Activated CD4-positive, alpha-beta T cell treated with anti-CD3 and anti-CD28 coated beads, Interleukin-2, amount 50 U/mL, for 48 hours (primary cell): ENCODE results near the gene SIK3.
"Not testable (repeated sequence)": the region's sequence is repeated elsewhere in the genome, so short reads cannot be mapped to it uniquely, and the experiment has no call there.

Experiments used
- DNase-seq, 2 experiments: peaks; one replicate each; pipeline ENCODE4 v3.0.0-alpha.2; 2020

Gene SIK3

GRCh38 chr11:116813781-116814471 lies 284.3 kb downstream of the SIK3 start:
- no peak for DNase-seq

DNA sequence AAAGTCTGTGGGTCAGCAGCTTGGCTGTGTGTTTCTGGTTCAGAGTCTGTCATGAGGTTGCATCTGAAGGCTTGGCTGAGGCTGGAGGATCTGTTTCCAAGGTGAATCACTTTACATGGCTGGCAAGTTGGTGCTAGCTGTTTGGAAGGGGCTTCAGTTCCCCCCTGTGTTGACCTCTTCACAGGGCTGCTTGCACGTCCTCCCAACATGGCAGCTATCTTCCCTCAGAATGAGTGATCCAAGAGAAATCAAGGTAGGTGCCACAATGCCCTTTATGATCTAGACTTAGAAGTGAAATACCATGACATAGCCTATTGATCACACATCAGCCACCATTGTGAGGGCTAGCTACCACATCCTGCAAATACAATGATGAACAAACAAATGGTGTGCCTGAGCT lies 285.1 kb downstream of the SIK3 start:
- no peak for DNase-seq

DNA sequence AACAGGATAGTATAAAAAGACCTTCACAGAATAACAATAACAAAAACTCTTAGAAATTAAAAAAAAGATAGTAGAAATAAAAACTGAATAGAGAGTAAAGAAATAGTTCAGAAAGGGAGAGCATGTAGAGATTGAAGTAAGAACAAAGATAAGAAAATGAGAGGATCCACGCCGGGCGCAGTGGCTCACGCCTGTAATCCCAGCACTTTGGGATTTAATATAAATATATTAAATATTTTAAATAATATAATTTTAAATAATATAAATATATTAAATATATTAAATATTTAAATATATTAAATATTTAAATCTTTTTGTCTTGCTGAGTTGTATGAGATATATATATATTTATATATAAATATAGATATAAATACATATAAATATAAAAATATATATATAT lies 286.1 kb downstream of the SIK3 start:
- DNase-seq = no peak

DNA sequence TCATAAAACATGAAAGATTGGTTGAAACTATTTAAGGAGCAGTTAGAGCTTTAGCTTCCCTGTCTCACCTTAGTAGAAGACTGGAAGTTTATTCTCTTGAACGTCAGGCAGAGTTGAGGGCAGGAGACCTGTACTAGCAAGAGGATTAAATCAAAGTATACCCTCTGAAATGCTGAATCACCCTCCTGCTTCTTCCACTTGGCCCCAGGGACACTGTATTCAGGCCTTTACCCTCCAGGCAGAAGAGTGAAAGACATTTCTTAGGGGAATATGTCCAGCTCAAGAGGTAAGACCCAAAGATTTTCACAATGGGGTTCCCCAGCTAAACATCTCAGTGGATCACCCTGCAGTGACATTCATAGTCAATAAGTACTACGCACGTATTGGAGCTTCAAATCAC lies 287.0 kb downstream of the SIK3 start:
- no peak for DNase-seq

GRCh38 chr11:116808262-116809175 lies 289.7 kb downstream of the SIK3 start:
- DNase-seq = no peak

DNA sequence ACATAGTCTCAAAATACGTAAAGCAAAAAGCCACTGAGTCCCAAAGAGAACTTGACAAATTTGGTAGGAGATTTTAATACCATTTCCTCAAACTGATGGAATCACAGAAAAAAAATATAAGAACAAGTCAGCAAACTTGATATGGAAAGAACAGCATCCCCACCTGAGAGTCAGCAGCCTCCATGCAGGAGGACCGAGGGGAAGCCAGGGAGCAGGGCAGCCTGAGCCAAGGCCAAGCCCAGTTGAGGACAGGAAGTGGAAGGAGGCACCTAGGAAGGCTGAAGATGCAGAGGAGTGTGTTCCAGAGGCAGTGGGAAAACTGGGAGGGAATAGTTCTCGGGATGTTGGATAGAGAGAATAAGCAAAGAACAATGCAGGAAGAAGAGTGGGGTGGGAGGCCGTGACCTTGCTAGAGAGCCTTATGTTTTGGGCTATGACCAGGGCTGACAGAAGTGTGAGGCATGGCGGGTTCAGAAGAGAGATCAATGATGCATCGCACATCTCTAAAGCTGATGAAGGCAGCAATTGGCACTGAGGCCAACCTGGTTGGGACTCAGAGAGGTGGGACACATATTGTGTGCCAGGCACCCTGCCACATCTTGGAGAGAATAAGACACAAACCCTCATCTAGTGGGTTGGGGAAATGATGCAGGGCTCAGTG lies 290.5 kb downstream of the SIK3 start:
- DNase-seq = no peak

- DNase-seq = no peak
Measured at GRCh38 chr11:116804001-116804400, 294.2 kb downstream of the SIK3 start.

- DNase-seq = not testable (repeated sequence)
Measured at GRCh38 chr11:116801662-116802061, 296.6 kb downstream of the SIK3 start.

DNA sequence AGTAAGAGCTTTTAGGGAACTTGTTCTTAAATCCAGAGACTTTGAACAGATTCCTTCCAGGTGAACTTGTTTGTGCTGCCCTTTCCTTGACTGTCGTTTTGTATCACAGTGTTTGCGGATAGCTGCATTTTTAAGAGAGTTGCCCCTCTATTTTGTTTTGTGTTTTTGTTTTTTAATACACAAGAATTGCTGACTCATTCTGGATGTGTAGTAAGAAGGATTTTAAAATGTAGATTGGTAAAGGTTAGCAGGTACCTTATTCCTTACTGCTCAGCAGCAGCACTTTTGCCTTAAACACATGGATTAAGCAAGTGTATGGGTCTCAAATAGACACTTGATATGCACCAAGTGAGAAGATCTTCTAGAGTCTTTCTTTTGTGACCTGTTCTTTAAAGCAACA lies 297.6 kb downstream of the SIK3 start:
- DNase-seq = no peak

- DNase-seq = no peak
Measured at GRCh38 chr11:116798368-116798767, 299.9 kb downstream of the SIK3 start.

DNA sequence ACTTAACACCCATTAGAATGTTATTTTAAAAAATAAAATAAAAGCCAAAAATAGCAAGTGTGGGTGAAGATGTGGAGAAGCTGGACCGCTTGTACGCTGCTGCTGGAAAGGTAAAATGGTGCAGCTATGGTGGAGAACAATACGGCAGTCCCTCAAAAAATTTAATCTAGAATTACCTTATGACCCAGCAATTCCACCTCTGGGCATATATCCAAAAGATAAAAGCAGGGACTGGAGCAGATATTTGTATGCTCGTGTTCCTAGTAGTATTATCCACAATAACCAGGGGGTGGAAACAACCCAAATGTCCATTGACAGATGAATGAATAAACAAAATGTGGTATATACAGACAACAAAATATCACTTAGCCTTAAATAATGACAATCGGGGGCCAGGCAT lies 300.4 kb downstream of the SIK3 start:
- DNase-seq = no peak

DNA sequence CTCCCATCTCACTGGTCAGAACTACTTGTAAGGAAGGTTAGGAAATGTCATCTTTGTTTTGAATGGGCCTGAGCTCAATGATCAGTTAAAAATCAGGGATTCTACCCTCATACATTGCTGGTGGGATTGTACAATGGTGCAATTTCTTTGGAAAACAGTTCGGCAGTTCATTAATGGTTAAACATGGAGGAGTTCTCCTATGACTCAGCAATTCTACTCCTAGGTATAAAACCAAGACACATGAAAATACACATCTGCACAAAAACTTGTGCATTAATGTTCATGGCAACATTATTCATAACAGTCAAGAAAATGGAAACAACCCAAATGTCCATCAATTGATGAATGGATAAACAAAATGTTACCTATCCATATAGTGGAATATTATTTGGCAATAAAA lies 301.7 kb downstream of the SIK3 start:
- DNase-seq = no peak

DNA sequence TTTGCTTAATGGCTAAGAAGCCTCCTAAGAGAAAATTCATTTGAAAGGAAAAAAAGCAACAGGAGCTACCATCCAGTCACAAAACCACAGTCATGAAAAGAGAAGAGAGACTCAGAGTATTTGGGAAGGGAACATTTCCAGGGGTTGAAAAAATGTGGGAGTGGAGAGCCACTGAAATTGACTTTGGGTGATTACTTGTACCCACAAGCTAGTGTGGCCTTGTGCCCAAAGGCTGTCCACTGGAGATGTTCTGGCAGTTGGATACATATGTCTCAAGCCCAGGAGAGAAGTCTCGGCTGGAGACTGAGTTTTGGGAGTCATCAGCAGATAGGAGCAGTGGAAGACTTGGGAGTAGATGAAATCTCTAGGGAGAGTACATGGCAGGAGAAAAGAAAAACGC lies 303.4 kb downstream of the SIK3 start:
- DNase-seq = no peak

- no peak for DNase-seq
Measured at GRCh38 chr11:116793772-116794097, 304.5 kb downstream of the SIK3 start.
